Liver (tissue), 9 donors: ENCODE measurements around the gene DIP2C. TPM values are rescaled to one million over a fixed set of nuclear protein-coding genes. Genes with fewer than 3 reads are reported as not detected.
"Not testable (repeated sequence)": the region's sequence is repeated elsewhere in the genome, so short reads cannot be mapped to it uniquely, and the experiment has no call there.

Source experiments
- DNase-seq: peaks from one replicate; pipeline ENCODE4 v3.0.0-alpha.2; 2017; ENCODE audit warnings: low spot score
- H3K27ac ChIP-seq, 2 donors: one replicate each; pipeline ENCODE4 v1.7.0; 2013; ENCODE audit warnings: inconsistent platforms in 2 of 2, low read length in 2 of 2, control low read depth in 1 of 2, low read depth in 1 of 2, mild to moderate bottlenecking in 1 of 2
- H3K27me3 ChIP-seq, 4 donors: one replicate each; pipeline versions ENCODE4 v1.6.1 to v1.7.0; 2013; ENCODE audit warnings: low read length in 3 of 4, inconsistent platforms in 1 of 4, mild to moderate bottlenecking in 1 of 4, moderate library complexity in 1 of 4; ENCODE audit not compliant: control insufficient read depth in 4 of 4, insufficient read depth in 4 of 4
- H3K36me3 ChIP-seq, 4 donors: one replicate each; pipeline versions ENCODE4 v1.6.1 to v1.7.0; 2013; ENCODE audit warnings: low read length in 3 of 4, mild to moderate bottlenecking in 3 of 4, low read depth in 1 of 4, moderate library complexity in 1 of 4; ENCODE audit not compliant: control insufficient read depth in 4 of 4, insufficient read depth in 3 of 4
- H3K4me1 ChIP-seq, 4 donors: one replicate each; pipeline versions ENCODE4 v1.6.1 to v1.7.0; 2013; ENCODE audit warnings: low read length in 3 of 4, mild to moderate bottlenecking in 3 of 4, moderate library complexity in 1 of 4; ENCODE audit not compliant: control insufficient read depth in 4 of 4, insufficient read depth in 4 of 4
- H3K4me3 ChIP-seq, 3 donors: one replicate each; pipeline versions ENCODE4 v1.6.1 to v1.7.0; 2013; ENCODE audit warnings: low read length in 3 of 3, control low read depth in 1 of 3, low read depth in 1 of 3, mild to moderate bottlenecking in 1 of 3
- H3K9ac ChIP-seq, 2 donors: one replicate each; pipeline ENCODE4 v1.7.0; 2013; ENCODE audit warnings: low read length in 2 of 2, mild to moderate bottlenecking in 2 of 2, moderate library complexity in 2 of 2, control low read depth in 1 of 2, low read depth in 1 of 2
- H3K9me3 ChIP-seq, 4 donors: one replicate each; pipeline versions ENCODE4 v1.6.1 to v1.7.0; 2013; ENCODE audit warnings: low read length in 3 of 4; ENCODE audit not compliant: control insufficient read depth in 4 of 4
- CTCF ChIP-seq: fragments of 150-350 bp; IDR thresholded peaks from 2 replicates; pipeline ENCODE4 v1.5.1; 2017; ENCODE audit warnings: improper control_type of control experiment, low read depth, low read length; ENCODE audit not compliant: missing input control
- EGR1 ChIP-seq, 2 donors: IDR thresholded peaks; 2 replicates each; pipeline ENCODE4 v1.6.1; 2016 to 2018; ENCODE audit warnings: antibody characterized with exemption in 2 of 2, low read depth in 2 of 2
- FOXA1 ChIP-seq: IDR thresholded peaks from 2 replicates; pipeline ENCODE4 v1.6.1; 2016; ENCODE audit warnings: antibody characterized with exemption
- FOXA2 ChIP-seq: IDR thresholded peaks from 2 replicates; pipeline ENCODE4 v1.6.1; 2016; ENCODE audit warnings: antibody characterized with exemption
- GABPA ChIP-seq, 2 donors: IDR thresholded peaks in 1 of 2; conservative IDR thresholded peaks in 1 of 2; 2 replicates each; pipeline ENCODE4 v1.6.1; 2016; ENCODE audit warnings: antibody characterized with exemption in 2 of 2, mild to moderate bottlenecking in 1 of 2, moderate library complexity in 1 of 2
- HNF4A ChIP-seq, 2 donors: conservative IDR thresholded peaks; 2 replicates each; pipeline ENCODE4 v1.6.1; 2016; ENCODE audit warnings: antibody characterized with exemption in 2 of 2, mild to moderate bottlenecking in 2 of 2
- HNF4G ChIP-seq: IDR thresholded peaks from 2 replicates; pipeline ENCODE4 v1.6.1; 2016; ENCODE audit warnings: antibody characterized with exemption
- JUND ChIP-seq, 2 donors: IDR thresholded peaks; 2 replicates each; pipeline ENCODE4 v1.6.1; 2016; ENCODE audit warnings: antibody characterized with exemption in 2 of 2
- MAX ChIP-seq: IDR thresholded peaks from 2 replicates; pipeline ENCODE4 v1.6.1; 2016; ENCODE audit warnings: antibody characterized with exemption
- RAD21 ChIP-seq, 2 donors: IDR thresholded peaks; 2 replicates each; pipeline ENCODE4 v1.6.1; 2016; ENCODE audit warnings: antibody characterized with exemption in 2 of 2, mild to moderate bottlenecking in 2 of 2
- RXRA ChIP-seq, 2 donors: IDR thresholded peaks; 2 replicates each; pipeline ENCODE4 v1.6.1; 2017 to 2018; ENCODE audit warnings: antibody characterized with exemption in 2 of 2, mild to moderate bottlenecking in 1 of 2
- SP1 ChIP-seq: IDR thresholded peaks from 2 replicates; pipeline ENCODE4 v1.6.1; 2018; ENCODE audit warnings: antibody characterized with exemption, mild to moderate bottlenecking
- YY1 ChIP-seq: IDR thresholded peaks from 2 replicates; pipeline ENCODE4 v1.6.1; 2016; ENCODE audit warnings: antibody characterized with exemption, mild to moderate bottlenecking
- WGBS: extraction: QIAGEN DNeasy Blood & Tissue Kit; methylation state at CpG from one replicate; pipeline ENCODE4 v1.1.7; 2013; 5-methylcytosine and 5-hydroxymethylcytosine counted together
- polyA plus RNA-seq, 2 donors: library from polyadenylated mRNA; stranded (reverse) in 1 of 2; unstranded in 1 of 2; fragments of 200-250 nt in 1 of 2; fragments of >200 nt in 1 of 2; fragmentation: Nextera tagmentation in 1 of 2; extraction: Ambion mirVana in 1 of 2; gene quantifications; one replicate each; pipeline versions ENCODE4 v1.2.1 to v1.2.3, GENCODE V29; 2013 to 2015
- total RNA-seq, 2 donors: library from RNA; depleted of rRNA; stranded (reverse); fragments of >200 nt; gene quantifications; one replicate each; pipeline ENCODE4 v1.2.3, GENCODE V29; 2014
- TF ChIP-seq, protein P1 (sequence below): IDR thresholded peaks from 2 replicates; pipeline ENCODE4 v1.6.1; 2016; ENCODE audit warnings: antibody characterized with exemption, mild to moderate bottlenecking
- TF ChIP-seq, protein P2 (sequence below): IDR thresholded peaks from 2 replicates; pipeline ENCODE4 v1.6.1; 2016; ENCODE audit warnings: antibody characterized with exemption
- TF ChIP-seq, protein P3 (sequence below): IDR thresholded peaks from 2 replicates; pipeline ENCODE4 v1.6.1; 2016; ENCODE audit warnings: antibody characterized with exemption
- donor health status: healthy.
- donor health status: healthy.
- donor health status: healthy.
- donor health status: healthy.
- donor health status: healthy.

The DIP2C gene
- total and polyA plus RNA-seq, 4 donors, result 4.2 to 12.2 (median 5.7) TPM

- WGBS, result 76% methylated on average over 11 of the region's 11 CpGs
Measured at GRCh38 chr10:264160-265073, 425.1 kb downstream of the DIP2C start.

DNA sequence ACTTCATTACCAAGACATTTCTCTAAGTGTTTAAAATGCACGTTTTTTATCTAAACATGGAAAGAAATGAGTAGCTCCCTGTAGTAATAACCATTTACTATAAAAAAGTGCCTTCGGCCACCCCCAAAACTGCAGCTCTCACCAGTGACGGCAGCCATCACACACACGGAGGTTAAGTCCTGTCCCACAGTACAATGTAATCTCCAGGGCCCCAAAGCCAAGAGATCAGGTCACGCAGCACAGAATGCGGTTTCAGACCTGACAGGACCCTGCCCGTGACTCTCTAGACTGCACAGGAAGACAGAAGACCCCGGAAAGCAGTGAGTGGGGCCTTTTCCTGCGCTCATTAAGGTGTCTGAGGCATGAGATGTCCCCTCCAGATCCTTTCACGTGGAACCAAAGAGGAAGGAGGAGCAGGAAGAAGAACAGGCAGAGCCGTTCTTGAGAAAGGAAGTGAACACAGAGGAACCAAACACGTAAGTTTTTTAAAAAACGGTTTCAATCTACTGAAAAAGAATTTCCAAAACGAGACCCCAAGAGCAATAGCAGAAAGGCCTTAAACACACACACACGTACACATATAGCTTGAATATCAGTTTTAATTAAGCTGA is 428.5 kb downstream of the DIP2C start:
- no peaks in the 10 kb centered on the region for H3K9me3 ChIP-seq
- TF ChIP-seq YY1, result no peak
- TF ChIP-seq, protein P1, sequence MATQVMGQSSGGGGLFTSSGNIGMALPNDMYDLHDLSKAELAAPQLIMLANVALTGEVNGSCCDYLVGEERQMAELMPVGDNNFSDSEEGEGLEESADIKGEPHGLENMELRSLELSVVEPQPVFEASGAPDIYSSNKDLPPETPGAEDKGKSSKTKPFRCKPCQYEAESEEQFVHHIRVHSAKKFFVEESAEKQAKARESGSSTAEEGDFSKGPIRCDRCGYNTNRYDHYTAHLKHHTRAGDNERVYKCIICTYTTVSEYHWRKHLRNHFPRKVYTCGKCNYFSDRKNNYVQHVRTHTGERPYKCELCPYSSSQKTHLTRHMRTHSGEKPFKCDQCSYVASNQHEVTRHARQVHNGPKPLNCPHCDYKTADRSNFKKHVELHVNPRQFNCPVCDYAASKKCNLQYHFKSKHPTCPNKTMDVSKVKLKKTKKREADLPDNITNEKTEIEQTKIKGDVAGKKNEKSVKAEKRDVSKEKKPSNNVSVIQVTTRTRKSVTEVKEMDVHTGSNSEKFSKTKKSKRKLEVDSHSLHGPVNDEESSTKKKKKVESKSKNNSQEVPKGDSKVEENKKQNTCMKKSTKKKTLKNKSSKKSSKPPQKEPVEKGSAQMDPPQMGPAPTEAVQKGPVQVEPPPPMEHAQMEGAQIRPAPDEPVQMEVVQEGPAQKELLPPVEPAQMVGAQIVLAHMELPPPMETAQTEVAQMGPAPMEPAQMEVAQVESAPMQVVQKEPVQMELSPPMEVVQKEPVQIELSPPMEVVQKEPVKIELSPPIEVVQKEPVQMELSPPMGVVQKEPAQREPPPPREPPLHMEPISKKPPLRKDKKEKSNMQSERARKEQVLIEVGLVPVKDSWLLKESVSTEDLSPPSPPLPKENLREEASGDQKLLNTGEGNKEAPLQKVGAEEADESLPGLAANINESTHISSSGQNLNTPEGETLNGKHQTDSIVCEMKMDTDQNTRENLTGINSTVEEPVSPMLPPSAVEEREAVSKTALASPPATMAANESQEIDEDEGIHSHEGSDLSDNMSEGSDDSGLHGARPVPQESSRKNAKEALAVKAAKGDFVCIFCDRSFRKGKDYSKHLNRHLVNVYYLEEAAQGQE, result no peak
- no peak for TF ChIP-seq JUND (IDR thresholded peaks at IDR 0.05)
- no peak for TF ChIP-seq CTCF
- TF ChIP-seq HNF4A (conservative IDR thresholded peaks at IDR 0.05), result no peak
- TF ChIP-seq, protein P2, sequence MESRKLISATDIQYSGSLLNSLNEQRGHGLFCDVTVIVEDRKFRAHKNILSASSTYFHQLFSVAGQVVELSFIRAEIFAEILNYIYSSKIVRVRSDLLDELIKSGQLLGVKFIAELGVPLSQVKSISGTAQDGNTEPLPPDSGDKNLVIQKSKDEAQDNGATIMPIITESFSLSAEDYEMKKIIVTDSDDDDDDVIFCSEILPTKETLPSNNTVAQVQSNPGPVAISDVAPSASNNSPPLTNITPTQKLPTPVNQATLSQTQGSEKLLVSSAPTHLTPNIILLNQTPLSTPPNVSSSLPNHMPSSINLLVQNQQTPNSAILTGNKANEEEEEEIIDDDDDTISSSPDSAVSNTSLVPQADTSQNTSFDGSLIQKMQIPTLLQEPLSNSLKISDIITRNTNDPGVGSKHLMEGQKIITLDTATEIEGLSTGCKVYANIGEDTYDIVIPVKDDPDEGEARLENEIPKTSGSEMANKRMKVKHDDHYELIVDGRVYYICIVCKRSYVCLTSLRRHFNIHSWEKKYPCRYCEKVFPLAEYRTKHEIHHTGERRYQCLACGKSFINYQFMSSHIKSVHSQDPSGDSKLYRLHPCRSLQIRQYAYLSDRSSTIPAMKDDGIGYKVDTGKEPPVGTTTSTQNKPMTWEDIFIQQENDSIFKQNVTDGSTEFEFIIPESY, result no peak
- TF ChIP-seq HNF4G, result no peak
- TF ChIP-seq FOXA1, result no peak
- TF ChIP-seq MAX, result no peak
- TF ChIP-seq FOXA2, result no peak
- TF ChIP-seq GABPA (IDR thresholded peaks at IDR 0.05 in 1 of 2, conservative IDR thresholded peaks at IDR 0.05 in 1 of 2), result no peak
- no peak for TF ChIP-seq RXRA (IDR thresholded peaks at IDR 0.05)
- no peak for TF ChIP-seq EGR1 (IDR thresholded peaks at IDR 0.05; ENCODE audit: low read depth in 2 of 2)
- TF ChIP-seq, protein P3, sequence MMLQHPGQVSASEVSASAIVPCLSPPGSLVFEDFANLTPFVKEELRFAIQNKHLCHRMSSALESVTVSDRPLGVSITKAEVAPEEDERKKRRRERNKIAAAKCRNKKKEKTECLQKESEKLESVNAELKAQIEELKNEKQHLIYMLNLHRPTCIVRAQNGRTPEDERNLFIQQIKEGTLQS, result no peak
- no peak for TF ChIP-seq SP1
- TF ChIP-seq RAD21 (IDR thresholded peaks at IDR 0.05), result no peak
- no peak overlapping the region for H3K27ac ChIP-seq
- no peak for DNase-seq
- H3K4me1 ChIP-seq, result no peaks in the 10 kb centered on the region
- H3K36me3 ChIP-seq, result peaks cover 0 to 5% (median 2%) of the 10 kb centered on the region in 4 donors
- no peak overlapping the region for H3K9ac ChIP-seq
- H3K4me3 ChIP-seq, result no peak overlapping the region
- WGBS, result 87% methylated on average over 15 of the region's 15 CpGs
- H3K27me3 ChIP-seq, result no peaks in the 10 kb centered on the region

More at GRCh38 chr10:264160-265073, 425.1 kb downstream of the DIP2C start:
- not testable (repeated sequence) for H3K9ac ChIP-seq, H3K27ac ChIP-seq, H3K36me3 ChIP-seq, DNase-seq, H3K4me3 ChIP-seq, H3K9me3 ChIP-seq, H3K4me1 ChIP-seq, H3K27me3 ChIP-seq
